ENCODE measurements around the gene SEMA6D. TPM values are rescaled to one million over a fixed set of nuclear protein-coding genes. Genes with fewer than 3 reads are reported as not detected.

The SEMA6D gene
- total and polyA plus RNA-seq, 10 of the 15 experiments (the other 5 are each of a cell fraction or from before 2014, with no cell fraction given): 0.01 to 0.52 (median 0.09) TPM; not detected in 6

- ChIA-PET SMC1A (ENCODE audit: uncharacterized antibody, unreplicated experiment) (no interaction called here), RAD21 (ENCODE audit: unreplicated experiment) (no interaction called here)
- no peak overlapping the region for H2AFZ ChIP-seq (ENCODE audit: control insufficient read depth, low read depth, low read length)
These were observed 95.2 kb downstream of the SEMA6D start for GRCh38 chr15:47812470-47812999.

More at GRCh38 chr15:47812470-47812999, 95.2 kb downstream of the SEMA6D start:
- FAIRE-seq: no peak
- no peaks in the 10 kb centered on the region; the same call in 2 of the 3 replicates for H3K9me3 ChIP-seq (replicated peaks; ENCODE audit: control insufficient read depth, insufficient read depth, low read length)
- no TSS peak for BruUV-seq (replicated peaks)
- no peaks in the 10 kb centered on the region for H3K36me3 ChIP-seq (ENCODE audit: control insufficient read depth in 2 of 2, insufficient read depth in 2 of 2, low read length in 1 of 2)
- 17% methylated on average over 4 of the region's 4 CpGs for WGBS (ENCODE audit: insufficient coverage, insufficient replicate concordance, low lambda C conversion rate, missing lambda C conversion rate)
- peak; percentile 33; the same call in 1 of the 2 replicates for TF ChIP-seq MEF2A (IDR thresholded peaks at IDR 0.05; ENCODE audit: insufficient read depth, low read depth, low read length)
- TF ChIP-seq CREB1 (IDR thresholded peaks at IDR 0.05; ENCODE audit: low read depth): peak; percentile 52; the same call in 1 of the 2 replicates
- TF ChIP-seq NFIC (IDR thresholded peaks at IDR 0.05; ENCODE audit: low read depth, low read length): peak; percentile 37; the same call in 1 of the 2 replicates
- 0 out of 2 replicates have a peak, but pooled peaks have one; percentile 18 for TF ChIP-seq NR2C1 (IDR thresholded peaks at IDR 0.05)
- TF ChIP-seq SKIL (IDR thresholded peaks at IDR 0.05; ENCODE audit: low read depth, poor library complexity, severe bottlenecking): no peak
- TF ChIP-seq BHLHE40 (IDR thresholded peaks at IDR 0.05; ENCODE audit: borderline replicate concordance in 1 of 2, low read depth in 2 of 2, low read length in 1 of 2): peak; percentile 46 to 64; a peak in 3 of 4 replicates
- TF ChIP-seq PAX5 (IDR thresholded peaks at IDR 0.05; ENCODE audit: borderline replicate concordance, low read depth, low read length): peak; percentile 85; the same call in 1 of the 2 replicates
- TF ChIP-seq GABPA (IDR thresholded peaks at IDR 0.05; ENCODE audit: low read depth): peak; percentile 59; the same call in 1 of the 2 replicates
- TF ChIP-seq FOS (IDR thresholded peaks at IDR 0.05; ENCODE audit: borderline replicate concordance, extremely low read depth, insufficient read length): no peak
- TF ChIP-seq CBFB (IDR thresholded peaks at IDR 0.05; ENCODE audit: low read depth): 0 out of 2 replicates have a peak, but pooled peaks have one; percentile 46
- 0 out of 2 replicates have a peak, but pooled peaks have one; percentile 24 for TF ChIP-seq IRF4 (IDR thresholded peaks at IDR 0.05; ENCODE audit: low read depth, low read length)
- TF ChIP-seq YY1 (IDR thresholded peaks at IDR 0.05; ENCODE audit: low read depth, low read length): no peak
- peak; percentile 95 for TF ChIP-seq RUNX3 (IDR thresholded peaks at IDR 0.05; ENCODE audit: low read length)
- no peak for TF ChIP-seq ESRRA (IDR thresholded peaks at IDR 0.05; ENCODE audit: low read length)
- CTCF ChIA-PET: no interaction called here
- DNase-seq (ENCODE audit: low read depth, low spot score): peak; percentile 32
- H4K20me1 ChIP-seq (ENCODE audit: control insufficient read depth, insufficient read depth): no peaks in the 10 kb centered on the region
- H3K4me3 ChIP-seq: no peak overlapping the region
- in situ Hi-C loops (cut with MboI): no loop called here
- no peaks in the 10 kb centered on the region for H3K27me3 ChIP-seq (replicated peaks in 1 of 2; ENCODE audit: control insufficient read depth in 2 of 2, insufficient read depth in 2 of 2, low read length in 1 of 2)
- ATAC-seq: peak; percentile 85
- H3K79me2 ChIP-seq (ENCODE audit: control insufficient read depth, insufficient read depth, low read length): no peaks in the 10 kb centered on the region
- H3K9ac ChIP-seq (ENCODE audit: control insufficient read depth, insufficient read depth, low read length): no peak overlapping the region
- no peak overlapping the region for H3K27ac ChIP-seq (ENCODE audit: control insufficient read depth, insufficient read depth)
- intact Hi-C loops (cut with micrococcal nuclease; ENCODE audit: unreplicated experiment): loop anchor here (5.0 kb wide), 2 partner anchors 50 to 150 kb away; no protein-coding TSS in a partner anchor
- POLR2A ChIA-PET: no interaction called here
- H3K4me2 ChIP-seq (ENCODE audit: control insufficient read depth, insufficient read depth): peak overlapping the region; percentile 35; the same call in 1 of the 2 replicates
- peaks cover 19% of the 10 kb centered on the region for H3K4me1 ChIP-seq (ENCODE audit: control insufficient read depth, insufficient read depth, low read length)
